ENCODE measurements around the gene GBP3.
A peak's percentile ranks its signal among the peaks of the same experiment; 100 is the strongest.
"Not testable (repeated sequence)": the region's sequence is repeated elsewhere in the genome, so short reads cannot be mapped to it uniquely, and the experiment has no call there.

The GBP3 gene

DNA sequence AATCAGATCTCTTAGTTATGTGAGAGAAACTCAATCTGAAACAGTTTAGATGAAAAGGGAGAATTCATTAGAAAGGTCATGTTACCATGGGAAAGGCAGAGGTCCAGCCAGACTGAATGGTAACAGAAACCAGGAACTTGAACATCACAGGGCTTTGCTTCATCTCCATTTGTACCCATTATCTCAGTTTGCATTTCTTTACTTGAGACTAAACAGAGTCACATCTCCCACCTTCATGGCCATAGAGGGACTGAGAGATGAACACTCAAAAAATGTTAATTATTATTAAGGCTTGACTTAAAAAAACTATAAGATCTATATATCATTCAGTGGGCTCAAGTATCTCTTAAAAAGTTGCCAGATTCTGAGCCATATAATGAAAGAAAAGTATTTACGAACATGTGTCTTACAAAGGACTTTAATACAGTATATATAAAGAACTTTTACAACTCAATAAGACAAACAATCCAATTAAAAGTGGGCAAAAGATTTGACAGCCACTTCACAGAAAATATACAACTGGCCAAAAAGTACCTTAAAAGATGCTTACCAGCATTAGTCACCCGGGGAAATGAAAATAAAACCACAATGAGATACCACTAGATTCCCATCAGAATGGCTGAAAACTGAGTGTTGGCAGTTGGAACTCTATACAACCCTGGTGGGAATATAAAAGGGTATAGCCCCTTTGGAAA, 43.5 kb downstream of the GBP3 start:
- no peak for DNase-seq (ENCODE audit: low spot score)

DNA sequence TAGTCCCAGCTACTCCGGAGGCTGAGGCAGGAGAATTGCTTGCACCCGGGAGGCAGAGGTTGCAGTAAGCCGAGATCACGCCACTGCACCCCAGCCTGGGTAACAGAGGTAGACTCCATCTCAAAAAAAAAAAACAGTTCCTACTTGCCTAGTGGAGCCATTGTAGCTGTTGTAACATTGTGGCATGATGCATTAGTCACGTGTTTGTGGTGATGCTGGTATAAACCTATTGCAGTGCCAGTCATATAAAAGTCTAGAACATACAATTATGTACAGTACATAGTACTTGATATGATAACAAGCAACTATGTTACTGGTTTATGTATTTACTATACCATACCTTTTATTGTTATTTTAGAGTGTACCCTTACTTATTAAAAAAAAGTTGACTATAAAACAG, 46.4 kb downstream of the GBP3 start:
- no peak for DNase-seq (ENCODE audit: low spot score)

DNA sequence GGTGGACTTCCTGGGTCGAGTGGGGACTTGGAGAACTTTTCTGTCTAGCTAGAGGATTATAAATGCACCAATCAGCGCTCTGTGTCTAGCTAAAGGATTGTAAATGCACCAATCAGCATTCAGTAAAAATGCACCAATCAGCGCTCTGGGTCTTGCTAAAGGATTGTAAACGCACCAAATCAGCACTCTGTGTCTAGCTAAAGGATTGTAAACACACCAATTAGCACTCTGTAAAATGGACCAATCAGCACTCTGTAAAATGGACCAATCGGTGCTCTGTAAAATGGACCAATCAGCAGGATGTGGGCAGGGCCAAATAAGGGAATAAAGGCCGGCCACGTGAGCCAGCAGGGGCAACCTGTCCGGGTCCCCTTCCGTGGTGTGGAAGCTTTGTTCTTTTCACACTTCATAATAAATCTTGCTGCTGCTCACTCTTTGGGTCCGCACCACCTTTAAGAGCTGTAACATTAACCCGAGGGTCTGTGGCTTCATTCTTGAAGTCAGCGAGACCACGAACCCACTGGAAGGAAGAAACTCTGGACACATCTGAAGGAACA, 48.0 kb downstream of the GBP3 start:
- DNase-seq (ENCODE audit: low spot score) = not testable (repeated sequence)

DNA sequence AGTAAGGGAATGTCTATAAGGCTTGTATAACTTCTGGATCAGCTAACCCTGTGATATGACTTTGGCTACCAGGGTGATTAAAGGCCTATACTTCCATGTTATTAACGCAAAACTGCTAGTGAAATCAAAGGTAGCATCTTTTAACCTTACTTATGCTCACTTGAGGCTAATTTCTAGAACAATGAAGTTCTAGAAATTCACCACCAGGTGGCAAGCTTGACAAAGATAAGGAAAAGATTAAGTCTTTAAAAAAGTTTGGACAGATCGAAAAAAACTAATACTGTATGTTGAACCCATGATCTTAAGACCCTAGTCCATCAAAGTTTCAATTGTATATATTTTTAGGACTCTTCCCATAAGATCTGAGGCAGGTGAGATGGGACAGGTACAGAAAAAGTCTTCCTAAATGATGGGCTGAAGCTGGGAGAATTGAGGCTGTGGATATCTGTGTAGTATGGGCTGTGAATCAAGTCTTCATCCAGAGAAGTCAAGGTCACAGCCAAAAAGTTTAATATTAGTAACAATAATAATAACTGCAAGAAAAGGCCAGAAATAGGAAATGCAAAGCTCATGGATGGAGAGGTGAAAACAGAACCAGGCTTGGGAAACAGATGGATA, 49.0 kb downstream of the GBP3 start:
- DNase-seq (ENCODE audit: low spot score) = peak; percentile 36

DNA sequence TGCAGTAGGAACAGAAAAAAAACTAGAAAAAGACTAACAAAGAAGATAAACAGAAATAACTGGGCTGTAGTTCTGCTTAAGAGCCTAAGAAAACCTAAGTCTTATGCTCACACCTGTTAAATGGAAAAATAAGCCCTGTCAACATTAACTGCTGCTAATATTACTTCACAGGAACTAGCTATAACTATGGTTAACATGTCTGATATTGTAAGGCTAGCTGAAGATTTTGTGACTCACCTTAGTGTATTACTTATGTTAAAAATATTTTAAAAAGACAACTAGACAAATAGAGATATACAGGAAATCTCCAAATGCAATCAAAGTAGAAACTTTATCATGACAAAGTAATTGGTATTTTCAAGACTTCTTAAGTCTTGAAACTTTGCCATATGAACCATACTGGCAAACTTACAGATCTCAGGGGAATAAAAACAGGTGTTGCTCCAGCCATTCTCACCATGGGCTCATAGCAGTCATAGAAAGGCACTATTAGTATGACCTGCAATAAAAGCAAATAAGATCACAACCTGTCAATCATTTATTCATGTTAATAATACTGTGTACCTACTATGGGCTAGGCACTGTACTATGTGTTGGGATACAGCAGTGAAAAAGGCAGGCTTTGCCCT, 60.9 kb downstream of the GBP3 start:
- no peak for DNase-seq (ENCODE audit: low spot score)

DNA sequence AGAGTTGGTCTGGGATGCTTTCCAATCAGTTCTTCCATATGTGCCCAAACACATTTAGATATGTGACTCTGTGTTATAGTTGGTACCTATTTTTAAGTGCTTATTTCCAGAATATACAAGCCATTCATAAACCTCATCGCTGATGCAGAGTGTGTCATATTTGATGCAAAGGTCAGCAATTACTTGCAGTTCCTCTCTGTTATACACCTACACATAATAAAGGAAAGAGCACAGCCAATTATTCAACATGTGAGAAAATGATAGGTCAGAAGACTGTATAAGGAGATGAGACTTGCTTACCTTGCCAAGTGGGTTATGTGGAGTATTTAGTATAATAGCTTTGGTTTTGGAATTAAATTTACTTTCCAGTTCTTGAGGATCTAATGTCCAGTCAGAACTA, 61.6 kb downstream of the GBP3 start:
- no peak for DNase-seq (ENCODE audit: low spot score)

Data from LoVo (cell line).